HepG2 (cell line): Measurements from ENCODE around the gene NBL1. TPM values are rescaled to one million over a fixed set of nuclear protein-coding genes. Genes with fewer than 3 reads are reported as not detected.

ENCODE experiments used
- CC2D1A ChIP-seq: sonication (generic); formaldehyde crosslinking; IDR thresholded peaks from 2 replicates; pipeline ENCODE4 v1.8.1; 2023; ENCODE audit warnings: mild to moderate bottlenecking, missing genetic modification reagents
- CHD4 ChIP-seq: fragments of 200-600 bp; sonication (generic); IDR thresholded peaks from 2 replicates; pipeline ENCODE4 v1.7.0; 2017; ENCODE audit warnings: mild to moderate bottlenecking, low read length, borderline replicate concordance
- FOXA1 ChIP-seq, 2 experiments: fragments of 450-650 bp in 1 of 2; sonication (generic) in 1 of 2; formaldehyde crosslinking in 1 of 2; IDR thresholded peaks; 2 replicates each; pipeline versions ENCODE4 v1.4.0 to v1.6.1; 2016 to 2020; ENCODE audit warnings: missing genetic modification reagents in 1 of 2
- GABPB1 ChIP-seq: IDR thresholded peaks from 2 replicates; pipeline ENCODE4 v1.6.1; 2016; ENCODE audit warnings: mild to moderate bottlenecking, missing genetic modification reagents, moderate library complexity, missing compliant biosample characterization
- KDM2A ChIP-seq: sonication (generic); formaldehyde crosslinking; IDR thresholded peaks from 2 replicates; pipeline ENCODE4 v1.4.0; 2020; ENCODE audit warnings: low read depth, missing genetic modification reagents, borderline replicate concordance
- KDM5B ChIP-seq: sonication (generic); formaldehyde crosslinking; IDR thresholded peaks from 2 replicates; pipeline ENCODE4 v1.4.0; 2020; ENCODE audit warnings: missing genetic modification reagents, mild to moderate bottlenecking, borderline replicate concordance
- REL ChIP-seq: sonication (generic); formaldehyde crosslinking; conservative IDR thresholded peaks from 2 replicates; pipeline ENCODE4 v1.8.0; 2022; ENCODE audit warnings: mild to moderate bottlenecking, missing genetic modification reagents, moderate library complexity
- REPIN1 ChIP-seq: sonication (generic); formaldehyde crosslinking; IDR thresholded peaks from 2 replicates; pipeline ENCODE4 v1.8.0; 2022; ENCODE audit warnings: missing genetic modification reagents, low read depth, mild to moderate bottlenecking, borderline replicate concordance
- RXRA ChIP-seq: sonication (generic); formaldehyde crosslinking; IDR thresholded peaks from 2 replicates; pipeline ENCODE4 v1.5.1; 2020; ENCODE audit warnings: missing genetic modification reagents
- SNAPC2 ChIP-seq: sonication (generic); formaldehyde crosslinking; IDR thresholded peaks from 2 replicates; pipeline ENCODE4 v1.8.1; 2022; ENCODE audit warnings: mild to moderate bottlenecking, missing genetic modification reagents
- TBL1XR1 ChIP-seq: fragments of 150-350 bp; IDR thresholded peaks from 2 replicates; pipeline ENCODE4 v1.6.1; 2014; ENCODE audit warnings: borderline replicate concordance, low read length; ENCODE audit not compliant: partially characterized antibody
- TMF1 ChIP-seq: sonication (generic); formaldehyde crosslinking; IDR thresholded peaks from 2 replicates; pipeline ENCODE4 v1.8.1; 2022; ENCODE audit warnings: low read depth, missing genetic modification reagents
- U2AF2 ChIP-seq: fragments of 200-400 bp; formaldehyde crosslinking; IDR thresholded peaks from 2 replicates; pipeline ENCODE4 v1.6.1; 2017; ENCODE audit warnings: low read depth, mild to moderate bottlenecking, low read length
- ZFX ChIP-seq: sonication (generic); formaldehyde crosslinking; IDR thresholded peaks from 2 replicates; pipeline ENCODE4 v1.4.0; 2020; ENCODE audit warnings: mild to moderate bottlenecking, low read depth, missing genetic modification reagents, moderate library complexity
- ZNF282 ChIP-seq: fragments of 450-650 bp; IDR thresholded peaks from 2 replicates; pipeline ENCODE4 v1.6.1; 2018; ENCODE audit not compliant: partially characterized antibody
- polyA plus RNA-seq, 8 experiments: library from polyadenylated mRNA; depleted of rRNA in 3 of 8; stranded (reverse) in 7 of 8; unstranded in 1 of 8; fragments of >200 nt; fragmentation: Illumina TruSeq in 4 of 8; extraction: Trizol in 4 of 8; gene quantifications; 2 replicates each; pipeline versions ENCODE4 v1.2.1 to v1.2.3, GENCODE V29; 2011 to 2016; ENCODE audit warnings: low read depth in 4 of 8, missing spikeins in 1 of 8, mixed read lengths in 1 of 8; ENCODE audit not compliant: insufficient read depth in 1 of 8
- total RNA-seq, 5 experiments: library from RNA; depleted of rRNA; stranded (reverse); fragments of >200 nt; fragmentation: Illumina TruSeq; extraction: Trizol; gene quantifications; 2 replicates each; pipeline ENCODE4 v1.2.3, GENCODE V29; 2016; ENCODE audit warnings: low read depth in 1 of 5
- TF ChIP-seq, protein P1 (sequence below): sonication (generic); formaldehyde crosslinking; IDR thresholded peaks from 2 replicates; pipeline ENCODE4 v1.4.0; 2020; ENCODE audit warnings: missing genetic modification reagents
- TF ChIP-seq, protein P2 (sequence below): sonication (generic); formaldehyde crosslinking; IDR thresholded peaks from 2 replicates; pipeline ENCODE4 v1.4.0; 2020; ENCODE audit warnings: missing genetic modification reagents
- TF ChIP-seq, protein P3 (sequence below): sonication (generic); formaldehyde crosslinking; IDR thresholded peaks from 2 replicates; pipeline ENCODE4 v1.8.0; 2022; ENCODE audit warnings: missing genetic modification reagents, mild to moderate bottlenecking, moderate library complexity, borderline replicate concordance
- TF ChIP-seq, protein P4 (sequence below): sonication (generic); formaldehyde crosslinking; IDR thresholded peaks from 2 replicates; pipeline ENCODE4 v1.4.0; 2020; ENCODE audit warnings: missing genetic modification reagents

Gene NBL1
- total and polyA plus RNA-seq, 2 of the 13 experiments (the other 11 are each of a cell fraction or from before 2014, with no cell fraction given): 2.7 to 13.8 TPM

DNA sequence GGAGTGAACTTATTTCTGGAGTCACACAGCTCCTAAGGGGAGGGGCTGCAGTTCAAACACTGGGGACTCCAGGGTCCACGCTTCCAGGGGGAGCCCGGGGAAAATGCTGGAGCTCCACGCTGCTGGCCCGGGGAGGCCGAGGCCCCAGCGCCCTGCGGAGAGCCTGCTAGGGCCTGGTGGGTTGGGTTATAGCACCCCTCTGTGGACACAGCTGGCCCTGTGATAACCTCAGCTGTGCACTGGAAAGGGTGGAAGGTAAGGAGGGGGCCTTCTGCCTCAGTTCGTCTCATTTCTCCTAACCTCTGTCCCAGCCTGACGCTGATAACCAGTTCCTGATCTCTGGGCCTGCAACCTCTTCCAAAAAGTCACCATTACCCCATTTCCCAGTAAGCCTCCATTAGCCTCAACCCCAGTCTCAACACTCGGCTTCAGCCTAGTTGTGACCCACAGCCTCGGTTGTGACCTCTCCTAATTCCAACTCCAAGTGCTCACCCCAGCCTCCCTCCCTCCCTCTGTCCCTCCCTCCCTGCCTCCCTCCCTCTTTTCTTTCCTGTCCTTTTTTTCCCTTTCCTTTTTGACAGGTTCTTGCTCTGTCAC is 7.1 kb downstream of the NBL1 start (continued):
- TF ChIP-seq, protein P1, sequence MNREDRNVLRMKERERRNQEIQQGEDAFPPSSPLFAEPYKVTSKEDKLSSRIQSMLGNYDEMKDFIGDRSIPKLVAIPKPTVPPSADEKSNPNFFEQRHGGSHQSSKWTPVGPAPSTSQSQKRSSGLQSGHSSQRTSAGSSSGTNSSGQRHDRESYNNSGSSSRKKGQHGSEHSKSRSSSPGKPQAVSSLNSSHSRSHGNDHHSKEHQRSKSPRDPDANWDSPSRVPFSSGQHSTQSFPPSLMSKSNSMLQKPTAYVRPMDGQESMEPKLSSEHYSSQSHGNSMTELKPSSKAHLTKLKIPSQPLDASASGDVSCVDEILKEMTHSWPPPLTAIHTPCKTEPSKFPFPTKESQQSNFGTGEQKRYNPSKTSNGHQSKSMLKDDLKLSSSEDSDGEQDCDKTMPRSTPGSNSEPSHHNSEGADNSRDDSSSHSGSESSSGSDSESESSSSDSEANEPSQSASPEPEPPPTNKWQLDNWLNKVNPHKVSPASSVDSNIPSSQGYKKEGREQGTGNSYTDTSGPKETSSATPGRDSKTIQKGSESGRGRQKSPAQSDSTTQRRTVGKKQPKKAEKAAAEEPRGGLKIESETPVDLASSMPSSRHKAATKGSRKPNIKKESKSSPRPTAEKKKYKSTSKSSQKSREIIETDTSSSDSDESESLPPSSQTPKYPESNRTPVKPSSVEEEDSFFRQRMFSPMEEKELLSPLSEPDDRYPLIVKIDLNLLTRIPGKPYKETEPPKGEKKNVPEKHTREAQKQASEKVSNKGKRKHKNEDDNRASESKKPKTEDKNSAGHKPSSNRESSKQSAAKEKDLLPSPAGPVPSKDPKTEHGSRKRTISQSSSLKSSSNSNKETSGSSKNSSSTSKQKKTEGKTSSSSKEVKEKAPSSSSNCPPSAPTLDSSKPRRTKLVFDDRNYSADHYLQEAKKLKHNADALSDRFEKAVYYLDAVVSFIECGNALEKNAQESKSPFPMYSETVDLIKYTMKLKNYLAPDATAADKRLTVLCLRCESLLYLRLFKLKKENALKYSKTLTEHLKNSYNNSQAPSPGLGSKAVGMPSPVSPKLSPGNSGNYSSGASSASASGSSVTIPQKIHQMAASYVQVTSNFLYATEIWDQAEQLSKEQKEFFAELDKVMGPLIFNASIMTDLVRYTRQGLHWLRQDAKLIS (CRISPR knock-in tag): no peak
- TF ChIP-seq U2AF2: no peak
- TF ChIP-seq TMF1 (CRISPR knock-in tag): no peak
- peak; percentile 50; the same call in 1 of the 2 replicates for TF ChIP-seq ZFX (CRISPR knock-in tag)
- TF ChIP-seq REPIN1 (CRISPR knock-in tag): peak; percentile 23; the same call in 1 of the 2 replicates
- TF ChIP-seq, protein P2, sequence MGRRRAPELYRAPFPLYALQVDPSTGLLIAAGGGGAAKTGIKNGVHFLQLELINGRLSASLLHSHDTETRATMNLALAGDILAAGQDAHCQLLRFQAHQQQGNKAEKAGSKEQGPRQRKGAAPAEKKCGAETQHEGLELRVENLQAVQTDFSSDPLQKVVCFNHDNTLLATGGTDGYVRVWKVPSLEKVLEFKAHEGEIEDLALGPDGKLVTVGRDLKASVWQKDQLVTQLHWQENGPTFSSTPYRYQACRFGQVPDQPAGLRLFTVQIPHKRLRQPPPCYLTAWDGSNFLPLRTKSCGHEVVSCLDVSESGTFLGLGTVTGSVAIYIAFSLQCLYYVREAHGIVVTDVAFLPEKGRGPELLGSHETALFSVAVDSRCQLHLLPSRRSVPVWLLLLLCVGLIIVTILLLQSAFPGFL (CRISPR knock-in tag): no peak
- TF ChIP-seq REL (CRISPR knock-in tag): no peak
- TF ChIP-seq, protein P3, sequence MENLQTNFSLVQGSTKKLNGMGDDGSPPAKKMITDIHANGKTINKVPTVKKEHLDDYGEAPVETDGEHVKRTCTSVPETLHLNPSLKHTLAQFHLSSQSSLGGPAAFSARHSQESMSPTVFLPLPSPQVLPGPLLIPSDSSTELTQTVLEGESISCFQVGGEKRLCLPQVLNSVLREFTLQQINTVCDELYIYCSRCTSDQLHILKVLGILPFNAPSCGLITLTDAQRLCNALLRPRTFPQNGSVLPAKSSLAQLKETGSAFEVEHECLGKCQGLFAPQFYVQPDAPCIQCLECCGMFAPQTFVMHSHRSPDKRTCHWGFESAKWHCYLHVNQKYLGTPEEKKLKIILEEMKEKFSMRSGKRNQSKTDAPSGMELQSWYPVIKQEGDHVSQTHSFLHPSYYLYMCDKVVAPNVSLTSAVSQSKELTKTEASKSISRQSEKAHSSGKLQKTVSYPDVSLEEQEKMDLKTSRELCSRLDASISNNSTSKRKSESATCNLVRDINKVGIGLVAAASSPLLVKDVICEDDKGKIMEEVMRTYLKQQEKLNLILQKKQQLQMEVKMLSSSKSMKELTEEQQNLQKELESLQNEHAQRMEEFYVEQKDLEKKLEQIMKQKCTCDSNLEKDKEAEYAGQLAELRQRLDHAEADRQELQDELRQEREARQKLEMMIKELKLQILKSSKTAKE (CRISPR knock-in tag): no peak
- TF ChIP-seq CHD4: no peak
- TF ChIP-seq GABPB1: 0 out of 2 replicates have a peak, but pooled peaks have one; percentile 26
- TF ChIP-seq TBL1XR1: no peak
- 0 out of 2 replicates have a peak, but pooled peaks have one; percentile 34 for TF ChIP-seq SNAPC2
- no peak for TF ChIP-seq ZNF282
- TF ChIP-seq CC2D1A (CRISPR knock-in tag): no peak
- TF ChIP-seq RXRA (CRISPR knock-in tag): peak; percentile 16; the same call in 1 of the 2 replicates
- TF ChIP-seq, protein P4, sequence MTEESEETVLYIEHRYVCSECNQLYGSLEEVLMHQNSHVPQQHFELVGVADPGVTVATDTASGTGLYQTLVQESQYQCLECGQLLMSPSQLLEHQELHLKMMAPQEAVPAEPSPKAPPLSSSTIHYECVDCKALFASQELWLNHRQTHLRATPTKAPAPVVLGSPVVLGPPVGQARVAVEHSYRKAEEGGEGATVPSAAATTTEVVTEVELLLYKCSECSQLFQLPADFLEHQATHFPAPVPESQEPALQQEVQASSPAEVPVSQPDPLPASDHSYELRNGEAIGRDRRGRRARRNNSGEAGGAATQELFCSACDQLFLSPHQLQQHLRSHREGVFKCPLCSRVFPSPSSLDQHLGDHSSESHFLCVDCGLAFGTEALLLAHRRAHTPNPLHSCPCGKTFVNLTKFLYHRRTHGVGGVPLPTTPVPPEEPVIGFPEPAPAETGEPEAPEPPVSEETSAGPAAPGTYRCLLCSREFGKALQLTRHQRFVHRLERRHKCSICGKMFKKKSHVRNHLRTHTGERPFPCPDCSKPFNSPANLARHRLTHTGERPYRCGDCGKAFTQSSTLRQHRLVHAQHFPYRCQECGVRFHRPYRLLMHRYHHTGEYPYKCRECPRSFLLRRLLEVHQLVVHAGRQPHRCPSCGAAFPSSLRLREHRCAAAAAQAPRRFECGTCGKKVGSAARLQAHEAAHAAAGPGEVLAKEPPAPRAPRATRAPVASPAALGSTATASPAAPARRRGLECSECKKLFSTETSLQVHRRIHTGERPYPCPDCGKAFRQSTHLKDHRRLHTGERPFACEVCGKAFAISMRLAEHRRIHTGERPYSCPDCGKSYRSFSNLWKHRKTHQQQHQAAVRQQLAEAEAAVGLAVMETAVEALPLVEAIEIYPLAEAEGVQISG (CRISPR knock-in tag): peak; percentile 20; the same call in 1 of the 2 replicates
- TF ChIP-seq KDM5B: no peak
- TF ChIP-seq KDM2A (CRISPR knock-in tag): no peak
- TF ChIP-seq FOXA1 (IDR thresholded peaks at IDR 0.05): no peak
- TF ChIP-seq FOXA1 (CRISPR knock-in tag; IDR thresholded peaks at IDR 0.05): 0 out of 2 replicates have a peak, but pooled peaks have one; percentile 15
